8988T (cell line): Measurements from ENCODE around the gene CYSLTR2.
"Not testable (repeated sequence)": the region's sequence is repeated elsewhere in the genome, so short reads cannot be mapped to it uniquely, and the experiment has no call there.

Experiments
- DNase-seq: peaks from one replicate; pipeline ENCODE4 v3.0.0; 2011

Gene CYSLTR2

DNA sequence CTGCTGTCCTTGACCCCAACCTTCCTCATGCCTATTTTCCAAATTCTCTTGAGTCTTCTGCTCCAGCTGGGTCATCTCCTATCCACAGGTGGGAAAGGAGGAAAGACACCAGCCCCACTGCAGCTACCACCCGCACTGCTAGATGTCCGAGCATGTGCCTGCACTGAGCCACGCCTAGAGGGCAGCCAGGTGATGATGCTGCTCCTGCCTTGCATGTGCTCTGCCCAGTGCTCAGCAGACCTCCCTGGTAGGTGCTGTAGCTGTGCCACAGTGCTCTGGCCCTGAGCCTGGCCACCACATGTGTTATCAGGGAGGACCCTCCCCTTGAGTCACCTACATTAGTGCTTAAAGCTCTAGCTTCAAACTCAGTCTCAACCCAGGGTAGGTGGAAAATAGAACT is 6.9 kb upstream of the CYSLTR2 start:
- no peak for DNase-seq

- no peak for DNase-seq
Measured at GRCh38 chr13:48647625-48648024, 6.1 kb upstream of the CYSLTR2 start.

DNA sequence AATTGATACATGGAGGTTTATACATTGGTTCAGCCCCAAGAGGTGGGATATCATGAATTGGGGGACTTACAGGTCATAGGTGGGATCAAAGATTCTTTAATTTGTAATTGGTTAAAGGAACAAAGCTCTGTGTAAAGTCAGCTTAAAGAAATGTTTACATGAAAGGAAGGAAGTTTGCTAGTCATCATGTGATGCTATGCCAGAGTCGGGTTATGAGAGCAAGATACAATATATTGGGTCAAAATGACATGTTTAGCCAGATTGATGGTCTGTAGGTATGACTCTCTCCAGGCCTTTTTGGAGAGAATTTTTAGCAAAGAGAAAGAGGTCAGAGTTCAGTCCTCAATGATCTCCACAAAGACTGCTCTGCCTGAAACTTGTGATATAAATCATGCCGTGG is 5.3 kb upstream of the CYSLTR2 start:
- DNase-seq: no peak

DNA sequence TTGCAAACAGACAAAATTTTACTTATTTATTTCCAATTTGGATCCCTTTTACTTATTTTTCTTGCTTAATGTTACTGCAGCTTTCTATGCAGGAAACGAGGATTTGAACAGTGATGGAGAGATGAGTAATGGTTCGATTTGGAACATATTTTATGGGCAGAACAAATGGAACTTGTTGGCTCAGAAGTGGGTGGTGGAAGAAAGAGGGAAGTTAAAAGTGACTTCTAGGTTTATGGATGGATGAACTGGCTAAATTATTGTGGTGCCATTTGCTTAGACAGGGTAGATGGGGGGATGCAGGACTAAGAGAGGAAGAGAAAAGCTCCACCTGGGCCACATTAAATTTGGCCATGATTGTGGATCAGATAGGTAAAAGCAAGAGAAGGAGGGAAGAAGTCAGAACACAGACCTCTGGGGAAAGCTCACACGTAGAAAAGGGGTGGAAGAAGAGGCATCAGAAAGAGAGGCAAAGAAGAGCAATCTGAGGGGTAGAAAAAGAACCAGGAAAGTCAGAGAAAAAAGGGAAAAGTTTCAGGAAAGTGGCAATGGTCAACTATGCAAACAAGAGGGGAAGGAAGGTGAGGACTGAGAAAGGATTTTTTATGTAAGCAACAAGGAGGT is 768 bp upstream of the CYSLTR2 start:
- no peak for DNase-seq

DNA sequence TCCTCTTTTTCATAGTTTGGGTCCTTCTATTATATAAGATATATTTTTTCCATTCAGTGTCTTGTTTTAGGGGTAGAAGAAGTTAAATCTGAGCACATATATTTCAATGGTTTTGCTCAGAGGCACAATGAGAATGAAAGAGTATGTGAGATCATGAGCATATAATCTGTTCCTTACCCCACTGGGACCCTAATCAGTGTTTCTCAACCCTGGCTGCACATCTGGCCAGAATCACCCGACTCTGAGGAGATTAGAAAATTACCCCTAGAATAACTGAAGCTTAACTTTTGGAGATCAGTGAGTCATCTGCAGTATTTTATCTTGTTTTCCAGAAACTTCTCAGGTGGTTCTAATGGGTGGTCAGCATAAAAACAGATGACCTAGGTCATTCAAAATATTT is 782 bp downstream of the CYSLTR2 start:
- no peak for DNase-seq

- DNase-seq: no peak
Measured at GRCh38 chr13:48655291-48655690, 1.6 kb downstream of the CYSLTR2 start.

DNA sequence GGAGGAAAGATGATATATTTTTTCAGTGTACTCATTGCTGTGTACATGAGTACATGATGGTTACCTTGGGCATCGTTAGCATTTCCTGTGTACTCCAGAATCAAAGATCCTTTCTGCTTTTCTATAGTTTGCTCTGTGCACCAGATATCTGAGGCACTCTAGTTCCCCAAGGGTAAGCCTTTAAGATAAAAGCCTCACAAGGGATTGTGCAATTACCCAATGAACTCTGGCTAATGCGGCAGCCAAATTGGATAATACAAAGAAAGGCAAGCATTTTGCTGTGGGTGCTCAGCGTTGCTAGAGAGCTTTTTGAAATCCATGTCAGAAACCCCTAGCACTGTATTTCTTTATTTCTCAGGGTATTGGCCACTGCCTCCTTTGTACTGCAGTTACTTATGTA is 2.9 kb downstream of the CYSLTR2 start:
- DNase-seq: no peak

GRCh38 chr13:48660361-48661076 is 6.8 kb downstream of the CYSLTR2 start:
- DNase-seq: no peak

DNA sequence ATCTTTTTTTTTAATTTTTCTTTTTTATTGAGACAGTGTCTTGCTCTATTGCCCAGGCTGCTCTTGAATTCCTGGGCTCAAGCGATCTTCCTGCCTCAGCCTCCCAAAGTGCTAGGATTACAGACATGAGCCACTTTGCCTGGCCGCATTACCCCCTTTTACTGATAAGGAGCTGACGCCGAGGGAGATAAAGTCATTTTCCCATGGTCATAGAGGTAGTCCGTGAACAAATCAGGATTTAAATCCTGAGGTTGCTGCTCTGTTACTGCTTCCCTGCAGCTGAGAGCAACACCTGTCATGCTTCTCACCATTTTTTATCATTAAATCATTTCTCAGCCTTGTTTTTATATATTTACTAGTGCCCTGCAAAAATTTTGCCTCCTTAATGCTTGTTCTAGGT is 7.4 kb downstream of the CYSLTR2 start:
- no peak for DNase-seq

DNA sequence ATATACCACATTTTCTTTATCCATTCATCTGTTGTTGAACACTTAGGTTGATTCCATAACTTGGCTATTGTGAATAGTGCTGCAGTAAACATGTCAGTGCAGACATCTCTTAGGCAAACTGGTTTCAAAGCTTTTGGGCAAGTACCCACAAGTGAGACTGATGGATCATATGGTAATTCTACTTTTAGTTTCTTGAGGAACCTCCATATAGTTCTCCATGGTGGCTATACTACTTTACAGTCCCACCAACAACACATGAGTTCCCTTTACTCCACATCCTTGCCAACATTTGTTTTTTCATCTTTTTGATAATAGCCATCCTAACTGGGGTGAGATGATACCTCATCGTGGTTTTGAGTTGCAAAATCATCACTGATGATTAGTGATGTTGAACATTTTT is 8.5 kb downstream of the CYSLTR2 start:
- no peak for DNase-seq

DNA sequence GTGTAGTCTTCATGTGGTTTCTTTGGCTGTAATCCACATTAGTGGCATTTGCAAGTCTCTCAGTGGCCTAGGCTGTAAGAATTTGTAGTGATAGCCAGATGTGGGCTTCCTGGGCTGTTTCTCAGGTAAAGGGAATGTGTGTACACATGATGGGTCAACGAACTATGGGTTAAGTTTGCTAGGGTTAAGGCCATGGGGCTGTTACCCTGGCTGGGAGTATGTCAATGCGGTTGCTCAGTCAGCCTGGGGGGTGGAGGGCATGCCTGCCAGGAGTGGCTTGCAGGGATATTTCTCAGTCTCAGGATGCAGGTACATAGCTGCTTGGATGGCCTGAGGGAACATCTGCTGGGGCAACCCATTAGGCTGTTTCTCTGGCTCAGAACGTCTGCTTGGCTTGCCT is 13.4 kb downstream of the CYSLTR2 start:
- DNase-seq: no peak

DNA sequence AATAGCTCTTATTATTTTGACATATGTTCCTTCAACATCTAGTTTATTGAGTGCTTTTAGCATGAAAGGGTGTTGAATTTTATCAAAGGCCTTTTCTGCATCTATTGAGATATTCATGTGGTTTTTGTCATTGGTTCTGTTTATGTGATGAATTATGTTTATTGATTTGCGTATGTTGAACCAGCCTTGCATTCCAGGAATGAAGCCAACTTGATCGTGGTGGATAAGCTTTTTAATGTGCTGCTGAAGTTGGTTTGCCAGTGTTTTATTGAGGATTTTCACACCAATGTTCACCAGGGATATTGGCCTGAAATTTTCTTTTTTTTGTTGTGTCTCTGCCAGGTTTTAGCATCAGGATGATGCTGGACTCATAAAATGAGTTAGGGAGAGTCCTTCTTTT is 17.7 kb downstream of the CYSLTR2 start:
- not testable (repeated sequence) for DNase-seq

DNA sequence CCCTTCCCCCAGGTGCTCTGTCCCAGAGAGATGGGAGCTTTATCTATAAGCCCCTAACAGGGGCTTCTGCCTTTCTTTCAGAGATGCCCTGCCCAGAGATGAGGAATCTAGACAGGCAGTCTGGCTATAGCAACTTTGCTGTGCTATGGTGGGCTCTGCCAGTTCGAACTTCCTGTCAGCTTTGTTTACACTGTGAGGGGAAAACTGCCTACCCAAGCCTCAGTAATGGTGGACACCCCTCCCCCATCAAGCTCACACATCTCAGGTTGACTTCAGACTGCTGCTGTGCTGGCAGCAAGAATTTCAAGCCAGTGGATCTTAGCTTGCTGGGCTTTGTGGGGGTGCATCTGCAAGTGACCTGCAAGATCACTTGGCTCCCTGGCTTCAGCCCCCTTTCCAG is 21.5 kb downstream of the CYSLTR2 start:
- no peak for DNase-seq

- DNase-seq: no peak
Measured at GRCh38 chr13:48678316-48678715, 24.6 kb downstream of the CYSLTR2 start.

DNA sequence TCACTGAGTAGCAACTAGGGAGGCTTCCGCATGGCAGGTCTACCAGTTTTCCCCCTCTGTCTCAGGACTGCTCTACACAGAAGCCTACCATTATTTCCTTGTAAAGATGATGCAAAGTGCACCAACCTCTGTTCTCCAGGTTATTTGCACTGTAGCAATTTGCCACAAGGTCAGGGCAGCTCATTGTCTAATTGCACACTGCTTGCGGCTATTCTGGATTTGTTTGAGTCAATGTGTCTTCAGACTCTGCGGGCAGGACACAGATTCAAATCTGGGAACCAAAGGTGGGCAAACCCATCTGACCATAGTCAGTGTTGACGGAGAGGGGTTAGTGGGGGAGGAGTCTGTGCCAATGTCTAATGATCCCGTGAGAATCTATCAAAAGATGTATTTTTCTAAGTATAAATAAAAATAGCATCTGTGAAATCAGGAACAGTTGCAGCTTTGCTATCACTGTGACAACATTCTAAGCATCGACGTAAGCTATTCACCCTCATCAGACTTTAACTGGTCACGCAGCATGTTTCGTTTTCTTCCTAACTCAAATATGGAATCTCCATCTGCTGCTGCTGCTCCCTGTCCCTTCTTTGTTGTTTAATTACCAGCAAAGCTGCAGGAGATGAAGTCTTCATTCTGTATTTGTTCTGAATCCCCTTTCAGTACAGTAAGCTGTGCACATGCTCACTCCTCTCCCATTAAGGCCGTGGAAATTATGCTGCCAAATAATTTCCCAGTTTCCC is 26.4 kb downstream of the CYSLTR2 start:
- DNase-seq: no peak

DNA sequence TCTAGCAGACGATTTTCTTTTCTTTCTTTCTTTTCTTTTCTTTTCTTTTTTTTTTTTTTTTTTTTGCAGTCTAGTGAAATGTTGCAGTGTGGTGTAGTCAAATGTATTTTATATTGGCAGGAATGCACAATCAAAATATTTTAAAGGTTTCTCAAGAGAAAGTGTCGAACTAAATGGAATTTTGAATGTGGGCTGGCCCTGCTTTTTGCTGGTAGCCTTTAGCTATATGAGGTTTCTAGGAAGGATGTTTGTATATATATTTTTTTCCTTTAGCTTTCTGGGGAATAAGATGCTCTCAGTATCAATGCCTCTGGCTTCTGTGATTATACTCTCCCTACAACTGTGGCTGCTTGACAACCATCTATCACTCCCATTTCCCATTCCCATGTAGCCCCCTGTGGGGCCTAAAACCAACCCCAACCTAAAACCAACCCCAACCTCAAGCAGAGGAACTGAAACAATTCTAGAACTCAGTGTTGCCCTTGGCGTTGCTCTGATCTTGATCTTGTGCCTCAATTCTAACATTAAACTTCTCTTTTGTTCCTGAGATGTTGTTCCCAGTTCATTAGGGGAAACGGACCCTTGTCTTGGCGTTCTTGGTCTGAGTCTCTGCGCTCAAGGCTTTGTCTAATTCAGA is 27.1 kb downstream of the CYSLTR2 start:
- no peak for DNase-seq

DNA sequence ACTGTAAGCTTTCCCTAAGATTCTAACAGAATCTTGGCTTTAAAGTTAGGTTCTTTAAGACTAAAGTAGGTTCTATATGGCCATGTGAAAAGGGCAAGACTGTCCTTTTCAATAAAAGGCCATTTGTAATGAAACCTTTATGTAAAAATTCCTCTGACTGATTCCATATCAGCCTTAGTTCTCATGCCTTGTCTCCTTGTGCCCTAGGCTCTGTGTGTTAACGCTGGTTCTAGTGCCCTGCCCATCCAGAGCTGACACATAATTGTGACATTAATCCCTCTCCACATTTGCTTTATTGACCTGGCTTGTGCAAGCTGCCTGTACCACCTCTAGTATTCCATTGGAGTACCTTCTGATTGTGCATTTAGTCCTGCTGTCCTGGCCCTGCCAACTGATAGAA is 28.2 kb downstream of the CYSLTR2 start:
- DNase-seq: no peak

- no peak for DNase-seq
Measured at GRCh38 chr13:48682436-48682835, 28.7 kb downstream of the CYSLTR2 start.

- no peak for DNase-seq
Measured at GRCh38 chr13:48686636-48687210, 33.0 kb downstream of the CYSLTR2 start.

GRCh38 chr13:48687249-48687648 is 33.5 kb downstream of the CYSLTR2 start:
- DNase-seq: no peak

DNA sequence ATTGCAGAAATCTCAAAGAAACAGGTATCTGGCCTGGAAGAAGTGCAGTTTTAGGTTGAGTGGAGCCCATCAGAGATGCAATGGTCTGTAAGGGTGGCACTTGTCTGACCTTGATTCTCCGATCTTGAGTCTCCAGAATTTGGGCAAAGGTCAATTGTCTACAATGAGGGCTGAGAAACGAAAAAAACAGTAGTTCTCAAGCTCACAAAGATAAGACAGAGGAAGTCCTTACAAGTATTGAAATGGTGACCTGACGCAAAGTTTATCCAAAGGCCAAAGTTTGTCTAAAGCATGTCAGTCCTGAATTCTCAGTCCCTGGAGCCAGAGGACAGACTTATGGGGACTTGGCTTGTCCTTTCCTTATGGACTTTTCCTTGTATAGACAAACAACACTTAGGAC is 40.3 kb downstream of the CYSLTR2 start:
- DNase-seq: no peak

- no peak for DNase-seq
Measured at GRCh38 chr13:48695776-48696175, 42.0 kb downstream of the CYSLTR2 start.

- not testable (repeated sequence) for DNase-seq
Measured at GRCh38 chr13:48696676-48697075, 42.9 kb downstream of the CYSLTR2 start.
